GM19324 (cell line): ENCODE data around the gene ELP2.

Experiments
- ATAC-seq: cut with Tn5 transposase; IDR thresholded peaks from one replicate; pipeline ENCODE4 v1.9.1; 2021; ENCODE audit warnings: mild to moderate bottlenecking, moderate library complexity; ENCODE audit not compliant: unreplicated experiment, low FRiP score

ELP2 gene

DNA sequence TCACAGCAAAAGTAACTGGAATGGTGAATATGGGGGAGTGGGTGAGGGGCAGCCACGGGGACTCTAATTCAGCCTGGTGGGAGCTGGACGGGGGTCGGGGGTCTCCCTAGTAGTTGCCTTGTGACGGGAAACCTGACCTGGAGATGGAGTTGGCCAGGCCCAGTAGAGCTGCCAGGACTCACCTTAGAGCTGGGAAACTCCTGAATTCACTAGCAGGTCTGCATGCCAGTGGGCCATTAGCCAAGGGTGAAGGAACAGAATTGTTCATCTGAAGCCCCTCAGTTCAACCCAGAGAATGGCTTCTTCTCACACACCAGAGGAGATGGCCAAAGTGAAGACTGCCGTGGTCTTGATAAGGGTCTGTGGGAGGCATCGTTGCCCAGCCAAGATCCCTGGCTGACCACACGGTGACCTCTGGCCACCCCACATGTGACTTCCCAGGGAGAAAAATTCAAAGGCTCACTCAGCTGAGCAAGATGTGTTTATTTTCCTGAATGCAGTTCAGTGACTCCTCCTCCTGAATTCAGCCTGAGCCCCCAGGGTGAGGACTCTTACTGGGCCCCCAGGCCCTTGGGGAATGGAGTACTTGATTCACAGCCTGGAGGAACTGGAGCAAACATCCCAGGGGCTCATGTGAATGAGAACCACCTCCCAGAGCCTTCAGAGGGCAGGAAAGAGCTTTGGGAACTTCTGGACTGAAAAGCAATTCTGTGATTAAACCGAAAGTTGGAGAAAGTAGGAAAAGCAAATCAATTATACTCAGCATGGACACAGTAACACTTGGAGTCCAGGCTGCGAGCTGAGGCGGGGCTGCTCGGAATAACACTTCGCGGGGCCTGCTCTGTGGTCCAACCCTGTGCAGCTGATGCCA is 82.8 kb downstream of the ELP2 start:
- ATAC-seq = no peak

DNA sequence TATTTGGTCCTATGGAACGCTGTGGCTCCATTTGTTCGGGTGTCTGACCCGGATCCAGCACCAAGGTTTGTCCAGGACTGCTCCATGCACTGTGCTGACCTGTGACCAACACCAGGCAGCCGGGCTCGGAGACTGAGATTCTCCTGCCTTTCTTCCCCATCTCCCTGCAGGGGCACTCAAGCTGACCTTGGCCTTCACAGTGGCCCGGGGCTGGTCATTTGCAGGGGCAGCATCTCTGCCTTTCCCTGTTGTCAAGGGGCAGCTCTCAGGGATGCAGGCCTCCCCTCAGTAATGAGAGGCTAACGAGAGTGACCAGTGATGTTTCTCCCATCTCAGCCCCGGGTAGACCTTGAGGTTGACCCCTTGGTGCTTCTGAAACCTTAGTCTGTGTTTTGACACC is 85.1 kb downstream of the ELP2 start:
- ATAC-seq = no peak

DNA sequence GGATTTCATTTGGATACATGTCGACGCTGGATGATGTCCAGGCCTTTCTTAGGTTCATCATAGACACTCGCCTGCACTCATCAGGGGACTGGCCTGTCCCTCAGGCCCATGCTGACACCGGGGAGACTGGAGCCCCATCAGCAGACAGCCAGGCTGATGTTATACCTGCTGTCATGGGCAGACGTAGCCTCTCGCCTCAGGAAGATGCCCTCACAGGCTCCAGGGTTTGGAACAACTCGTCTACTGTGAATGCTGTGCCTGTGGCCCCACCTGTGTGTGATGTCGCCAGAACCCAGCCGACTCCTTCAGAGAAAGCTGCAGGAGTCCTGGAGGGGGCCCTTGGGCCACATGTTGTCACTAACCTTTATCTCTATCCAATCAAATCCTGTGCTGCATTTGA is 85.9 kb downstream of the ELP2 start:
- ATAC-seq = no peak

DNA sequence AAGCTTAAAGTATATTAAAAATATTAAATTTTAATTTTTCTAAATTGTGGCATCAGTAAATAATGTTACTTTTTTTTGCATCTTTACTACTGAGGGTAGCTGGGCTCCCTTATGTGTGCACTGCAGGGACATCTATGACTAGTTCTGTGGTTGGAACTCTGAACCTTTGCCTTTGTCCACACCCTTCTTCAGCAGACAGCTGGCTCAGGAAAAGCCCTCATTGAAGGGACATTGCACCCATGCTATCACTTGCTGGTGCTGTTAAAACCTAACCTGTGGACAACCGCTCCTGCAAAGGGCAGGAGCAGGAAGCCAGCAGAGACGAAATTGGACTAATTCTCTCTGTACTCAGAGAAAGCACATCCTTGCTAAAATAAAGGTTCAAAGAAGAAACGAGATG is 87.6 kb downstream of the ELP2 start:
- ATAC-seq = no peak

DNA sequence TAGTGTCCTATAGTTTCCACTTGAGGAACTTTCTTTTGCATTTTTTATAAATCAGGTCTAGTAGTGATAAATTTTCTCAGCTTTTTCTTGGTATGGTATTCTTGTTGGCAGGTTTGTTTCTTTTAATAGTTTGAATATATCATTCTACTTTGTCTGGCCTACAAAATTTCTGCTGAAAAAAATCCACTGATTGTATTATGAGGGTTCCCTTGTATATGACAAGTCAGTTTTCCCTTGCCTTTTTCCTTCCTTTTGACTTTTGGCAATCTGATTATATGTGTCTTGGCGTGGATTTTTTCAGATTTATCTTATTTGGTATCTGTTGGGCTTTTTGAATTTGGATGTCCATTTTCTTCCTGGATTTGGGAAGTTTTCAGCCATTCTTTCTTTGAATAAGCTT is 99.5 kb downstream of the ELP2 start:
- no peak for ATAC-seq
